GM21576 (cell line): ENCODE measurements around the gene DNAH11.
"Not testable (repeated sequence)": the region's sequence is repeated elsewhere in the genome, so short reads cannot be mapped to it uniquely, and the experiment has no call there.

Experiments used
- ATAC-seq: cut with Tn5 transposase; IDR thresholded peaks from one replicate; pipeline ENCODE4 v1.9.1; 2021; ENCODE audit warnings: mild to moderate bottlenecking, moderate library complexity; ENCODE audit not compliant: unreplicated experiment

The DNAH11 gene, protein sequence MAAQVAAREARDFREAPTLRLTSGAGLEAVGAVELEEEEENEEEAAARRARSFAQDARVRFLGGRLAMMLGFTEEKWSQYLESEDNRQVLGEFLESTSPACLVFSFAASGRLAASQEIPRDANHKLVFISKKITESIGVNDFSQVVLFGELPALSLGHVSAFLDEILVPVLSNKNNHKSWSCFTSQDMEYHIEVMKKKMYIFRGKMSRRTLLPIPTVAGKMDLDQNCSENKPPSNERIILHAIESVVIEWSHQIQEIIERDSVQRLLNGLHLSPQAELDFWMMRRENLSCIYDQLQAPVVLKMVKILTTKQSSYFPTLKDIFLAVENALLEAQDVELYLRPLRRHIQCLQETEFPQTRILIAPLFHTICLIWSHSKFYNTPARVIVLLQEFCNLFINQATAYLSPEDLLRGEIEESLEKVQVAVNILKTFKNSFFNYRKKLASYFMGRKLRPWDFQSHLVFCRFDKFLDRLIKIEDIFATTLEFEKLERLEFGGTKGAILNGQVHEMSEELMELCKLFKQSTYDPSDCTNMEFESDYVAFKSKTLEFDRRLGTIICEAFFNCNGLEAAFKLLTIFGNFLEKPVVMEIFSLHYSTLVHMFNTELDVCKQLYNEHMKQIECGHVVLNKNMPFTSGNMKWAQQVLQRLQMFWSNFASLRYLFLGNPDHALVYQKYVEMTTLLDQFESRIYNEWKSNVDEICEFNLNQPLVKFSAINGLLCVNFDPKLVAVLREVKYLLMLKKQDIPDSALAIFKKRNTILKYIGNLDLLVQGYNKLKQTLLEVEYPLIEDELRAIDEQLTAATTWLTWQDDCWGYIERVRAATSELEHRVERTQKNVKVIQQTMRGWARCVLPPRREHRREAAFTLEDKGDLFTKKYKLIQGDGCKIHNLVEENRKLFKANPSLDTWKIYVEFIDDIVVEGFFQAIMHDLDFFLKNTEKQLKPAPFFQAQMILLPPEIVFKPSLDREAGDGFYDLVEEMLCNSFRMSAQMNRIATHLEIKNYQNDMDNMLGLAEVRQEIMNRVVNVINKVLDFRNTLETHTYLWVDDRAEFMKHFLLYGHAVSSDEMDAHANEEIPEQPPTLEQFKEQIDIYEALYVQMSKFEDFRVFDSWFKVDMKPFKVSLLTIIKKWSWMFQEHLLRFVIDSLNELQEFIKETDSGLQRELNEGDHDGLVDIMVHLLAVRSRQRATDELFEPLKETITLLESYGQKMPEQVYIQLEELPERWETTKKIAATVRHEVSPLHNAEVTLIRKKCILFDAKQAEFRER (N-terminal part only)

DNA sequence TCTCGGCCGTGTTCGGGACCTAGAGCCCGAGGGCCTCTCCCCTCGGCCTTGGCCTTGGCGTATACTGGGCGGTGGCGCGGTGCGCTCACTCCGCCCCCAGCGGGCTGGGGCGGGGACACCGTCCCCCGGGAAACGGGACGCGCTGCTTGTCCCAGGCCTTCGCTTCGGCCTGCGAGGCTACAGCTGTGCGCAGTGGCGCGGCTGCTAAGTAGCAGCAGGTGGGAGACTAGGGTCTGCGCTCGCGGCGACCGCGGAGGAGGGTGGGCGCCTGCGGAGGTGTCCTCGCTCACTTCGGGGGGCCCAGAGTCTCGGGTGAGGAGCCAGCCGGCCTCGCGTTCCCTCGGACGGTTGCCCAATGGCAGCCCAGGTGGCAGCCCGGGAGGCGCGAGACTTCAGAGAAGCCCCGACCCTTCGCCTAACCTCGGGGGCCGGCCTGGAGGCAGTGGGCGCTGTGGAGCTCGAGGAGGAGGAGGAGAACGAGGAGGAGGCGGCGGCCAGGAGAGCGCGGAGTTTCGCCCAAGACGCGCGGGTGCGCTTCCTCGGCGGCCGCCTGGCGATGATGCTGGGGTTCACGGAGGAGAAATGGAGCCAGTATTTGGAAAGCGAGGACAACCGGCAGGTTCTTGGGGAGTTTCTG, at the start of gene DNAH11:
TSS of gene DNAH11 (plus strand) at position 149 of the 637 bp plus-strand sequence. CDS start at position 356, 207 bp downstream.
- peak; percentile 55 for ATAC-seq

DNA sequence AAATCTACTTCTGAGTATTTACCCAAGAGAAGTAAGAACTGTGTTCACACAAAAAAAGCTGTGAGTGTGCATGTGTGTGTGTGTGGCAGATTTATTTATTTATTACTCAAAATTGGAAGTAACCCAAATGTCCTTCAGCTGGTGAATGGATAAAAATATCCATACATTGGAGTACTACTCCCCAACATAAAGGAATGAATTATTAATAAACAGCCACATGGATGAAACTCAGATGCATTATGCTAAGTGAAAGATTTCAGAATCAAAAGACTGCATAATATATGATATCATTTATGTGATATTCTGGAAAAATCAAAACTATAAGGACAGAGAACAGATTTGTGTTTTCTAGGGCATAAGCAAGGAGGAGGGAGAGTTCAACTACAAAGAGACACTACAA, 47.1 kb upstream of the DNAH11 start:
- no peak for ATAC-seq

DNA sequence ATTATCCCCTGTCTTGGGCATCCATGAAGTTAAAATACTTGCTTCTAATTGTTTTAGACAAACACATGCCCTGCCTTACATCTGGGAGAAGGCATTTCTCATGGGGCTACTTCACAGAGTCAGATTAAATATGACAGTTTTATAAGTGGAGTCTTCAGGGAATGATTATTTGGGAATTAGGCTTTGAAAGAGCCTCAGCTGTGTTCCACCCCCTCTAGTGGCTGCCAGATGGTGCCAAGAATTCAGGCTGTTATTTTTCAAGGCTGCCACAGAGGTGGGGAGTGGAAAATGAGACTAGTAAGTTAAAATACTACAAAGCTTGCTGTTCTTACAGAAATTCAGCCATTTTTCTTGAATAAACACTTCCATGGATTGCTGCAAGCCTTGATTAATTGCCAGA, 45.8 kb upstream of the DNAH11 start:
- no peak for ATAC-seq

GRCh38 chr7:21500117-21500832, 42.6 kb upstream of the DNAH11 start:
- ATAC-seq: no peak

- no peak for ATAC-seq
Observed at GRCh38 chr7:21504021-21504420, 38.8 kb upstream of the DNAH11 start.

GRCh38 chr7:21507627-21508343, 35.1 kb upstream of the DNAH11 start:
- no peak for ATAC-seq

DNA sequence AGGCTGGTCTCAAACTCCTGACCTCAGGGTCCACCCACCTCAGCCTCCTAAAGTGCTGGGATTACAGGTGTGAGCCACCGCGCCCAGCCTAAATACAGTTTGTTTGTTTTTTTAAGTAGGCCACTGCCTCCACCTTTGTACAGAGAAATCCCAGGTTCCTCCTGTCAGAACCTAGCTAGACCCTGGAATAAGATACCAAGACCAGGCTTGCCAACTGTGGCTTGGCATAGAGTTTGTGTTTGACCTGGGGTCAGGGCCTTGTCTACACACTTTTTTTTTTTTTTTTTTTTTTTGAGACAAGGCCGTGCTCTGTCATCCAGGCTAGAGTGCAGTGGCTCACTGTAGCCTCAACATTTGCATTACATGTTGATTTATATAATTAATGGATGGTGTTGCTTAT, 34.3 kb upstream of the DNAH11 start:
- ATAC-seq: no peak

GRCh38 chr7:21514062-21514461, 28.8 kb upstream of the DNAH11 start:
- no peak for ATAC-seq

DNA sequence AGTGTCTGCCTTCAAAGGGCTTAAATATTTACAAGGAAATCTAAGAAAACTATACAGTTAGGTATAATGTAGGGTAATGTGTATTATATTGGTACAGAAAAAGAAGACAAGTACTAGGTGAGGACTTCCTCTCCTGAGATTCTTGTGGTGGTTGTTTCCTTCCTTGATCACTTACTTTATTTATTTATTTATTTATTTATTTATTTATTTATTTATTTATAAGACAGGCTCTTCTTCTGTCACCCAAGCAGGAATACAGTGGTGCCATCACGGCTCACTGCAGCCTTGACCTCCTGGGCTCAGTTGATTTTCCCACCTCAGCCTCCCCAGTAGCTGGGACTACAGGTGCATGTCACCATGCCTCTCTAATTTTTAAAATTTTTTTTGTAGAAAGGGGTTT, 18.2 kb upstream of the DNAH11 start:
- ATAC-seq: no peak

DNA sequence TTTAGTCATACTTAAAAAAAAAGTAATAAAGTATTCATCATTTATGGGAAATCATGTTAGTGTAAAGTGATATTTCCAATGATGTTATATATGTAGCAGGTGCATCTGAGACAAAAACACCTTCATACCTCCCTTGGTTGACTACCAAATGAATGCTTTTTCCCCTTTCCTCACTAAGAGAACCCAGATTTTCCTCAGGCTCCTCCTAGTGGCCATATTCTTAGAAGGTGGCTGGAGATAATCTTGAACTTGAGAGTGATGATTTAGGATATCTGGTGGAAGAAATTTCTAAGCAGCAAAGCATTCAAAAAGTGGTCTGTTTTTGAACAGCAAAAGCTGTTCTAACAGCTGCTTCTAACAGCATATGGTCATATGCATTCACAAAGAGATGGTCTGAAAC, 16.8 kb upstream of the DNAH11 start:
- ATAC-seq: no peak

DNA sequence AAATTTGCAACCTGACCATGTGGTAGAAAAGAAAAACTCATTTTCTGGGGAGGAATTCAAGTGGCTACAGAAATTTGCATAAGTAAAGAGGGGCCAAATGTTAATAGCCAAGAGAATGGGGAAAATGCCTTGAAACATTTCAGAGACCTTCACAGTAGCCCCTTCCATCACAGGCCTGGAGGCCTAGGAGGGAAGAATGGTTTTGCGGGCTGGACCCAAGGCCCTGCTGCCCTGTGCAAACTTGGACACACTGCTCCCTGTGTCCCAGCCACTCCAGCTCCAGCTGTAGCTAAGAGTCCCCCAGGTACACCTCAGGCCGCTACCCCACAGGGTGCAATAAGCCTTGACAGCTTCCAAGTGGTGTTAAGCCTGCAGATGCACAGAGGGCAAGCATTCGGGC, 16.4 kb upstream of the DNAH11 start:
- ATAC-seq: no peak

GRCh38 chr7:21532485-21532884, 10.4 kb upstream of the DNAH11 start:
- ATAC-seq: not testable (repeated sequence)

- ATAC-seq: not testable (repeated sequence)
Observed at GRCh38 chr7:21533646-21534045, 9.2 kb upstream of the DNAH11 start.

- ATAC-seq: not testable (repeated sequence)
Observed at GRCh38 chr7:21536445-21537118, 6.3 kb upstream of the DNAH11 start.

DNA sequence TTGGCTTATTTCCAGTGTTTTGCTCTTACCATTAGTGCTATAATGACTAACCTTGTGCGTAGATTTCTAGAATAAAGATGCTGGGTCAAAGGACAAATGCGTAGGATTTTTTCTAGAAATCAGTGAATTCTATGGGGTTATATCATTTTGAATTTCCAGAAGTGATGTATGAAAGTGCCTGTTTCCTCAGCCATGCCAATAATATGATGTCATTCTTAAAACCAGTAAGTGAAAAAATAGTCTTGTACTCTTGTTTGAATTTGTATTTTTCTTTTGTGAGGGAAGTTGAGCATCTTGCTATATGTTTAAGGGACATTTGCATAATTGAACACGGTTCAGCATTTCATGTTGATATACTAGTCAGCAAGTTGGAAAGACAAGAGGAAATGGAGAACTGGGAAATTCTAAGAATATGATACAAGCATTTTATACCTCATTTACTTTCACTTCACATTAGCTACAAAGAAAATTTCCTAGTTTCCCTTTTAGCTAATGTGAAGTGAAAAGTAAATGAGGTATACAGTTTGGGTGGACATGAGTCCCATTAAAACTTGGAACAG, 3.8 kb upstream of the DNAH11 start:
- ATAC-seq: no peak

- ATAC-seq: peak; percentile 17
Observed at GRCh38 chr7:21543528-21544302, 876 bp downstream of the DNAH11 start.

GRCh38 chr7:21544303-21544656, 1.4 kb downstream of the DNAH11 start:
- ATAC-seq: no peak

- ATAC-seq: no peak
Observed at GRCh38 chr7:21544715-21545114, 1.9 kb downstream of the DNAH11 start.
